ENCODE results near the gene ZDHHC18.

DNA sequence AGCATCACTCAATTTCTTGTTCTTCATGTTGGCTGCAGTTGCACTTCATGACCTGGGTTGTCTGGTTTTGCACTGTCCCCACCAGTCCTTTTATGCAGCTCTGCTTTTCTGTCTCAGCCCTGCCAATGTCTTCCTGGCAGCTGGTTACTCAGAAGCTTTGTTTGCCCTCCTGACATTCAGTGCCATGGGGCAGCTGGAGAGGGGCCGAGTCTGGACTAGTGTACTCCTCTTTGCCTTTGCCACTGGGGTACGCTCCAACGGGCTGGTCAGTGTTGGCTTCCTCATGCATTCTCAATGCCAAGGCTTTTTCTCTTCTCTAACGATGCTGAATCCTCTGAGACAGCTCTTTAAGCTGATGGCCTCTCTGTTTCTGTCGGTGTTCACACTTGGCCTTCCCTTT is 32.1 kb upstream of the ZDHHC18 start:
- TF ChIP-seq JUND (IDR thresholded peaks at IDR 0.05; ENCODE audit: low read length) (no peak), TBP (IDR thresholded peaks at IDR 0.05; ENCODE audit: low read depth, low read length) (no peak), EGR1 (IDR thresholded peaks at IDR 0.05; ENCODE audit: borderline replicate concordance, low read depth, low read length) (no peak), POLR2AphosphoS5 (IDR thresholded peaks at IDR 0.05; ENCODE audit: low read depth, low read length) (no peak), EP300 (IDR thresholded peaks at IDR 0.05; ENCODE audit: borderline replicate concordance in 1 of 2, low read depth in 2 of 2, low read length in 2 of 2) (no peak), POU5F1 (IDR thresholded peaks at IDR 0.05; ENCODE audit: low read depth, low read length) (no peak), SIX5 (IDR thresholded peaks at IDR 0.05; ENCODE audit: low read depth, low read length) (no peak), EZH2 (IDR thresholded peaks at IDR 0.05; ENCODE audit: low read depth, low read length, severe bottlenecking) (no peak), CHD2 (IDR thresholded peaks at IDR 0.05; ENCODE audit: low read length) (no peak), GABPA (IDR thresholded peaks at IDR 0.05; ENCODE audit: borderline replicate concordance, insufficient read depth, low read length) (no peak), SAP30 (IDR thresholded peaks at IDR 0.05; ENCODE audit: insufficient read depth, insufficient replicate concordance, low read length) (no peak), RBBP5 (IDR thresholded peaks at IDR 0.05; ENCODE audit: borderline replicate concordance, low read depth, low read length) (no peak)
- TF ChIP-seq, protein P1, sequence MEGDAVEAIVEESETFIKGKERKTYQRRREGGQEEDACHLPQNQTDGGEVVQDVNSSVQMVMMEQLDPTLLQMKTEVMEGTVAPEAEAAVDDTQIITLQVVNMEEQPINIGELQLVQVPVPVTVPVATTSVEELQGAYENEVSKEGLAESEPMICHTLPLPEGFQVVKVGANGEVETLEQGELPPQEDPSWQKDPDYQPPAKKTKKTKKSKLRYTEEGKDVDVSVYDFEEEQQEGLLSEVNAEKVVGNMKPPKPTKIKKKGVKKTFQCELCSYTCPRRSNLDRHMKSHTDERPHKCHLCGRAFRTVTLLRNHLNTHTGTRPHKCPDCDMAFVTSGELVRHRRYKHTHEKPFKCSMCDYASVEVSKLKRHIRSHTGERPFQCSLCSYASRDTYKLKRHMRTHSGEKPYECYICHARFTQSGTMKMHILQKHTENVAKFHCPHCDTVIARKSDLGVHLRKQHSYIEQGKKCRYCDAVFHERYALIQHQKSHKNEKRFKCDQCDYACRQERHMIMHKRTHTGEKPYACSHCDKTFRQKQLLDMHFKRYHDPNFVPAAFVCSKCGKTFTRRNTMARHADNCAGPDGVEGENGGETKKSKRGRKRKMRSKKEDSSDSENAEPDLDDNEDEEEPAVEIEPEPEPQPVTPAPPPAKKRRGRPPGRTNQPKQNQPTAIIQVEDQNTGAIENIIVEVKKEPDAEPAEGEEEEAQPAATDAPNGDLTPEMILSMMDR (IDR thresholded peaks at IDR 0.05; ENCODE audit: control extremely low read depth in 1 of 3, insufficient read depth in 1 of 3, low read depth in 1 of 3, low read length in 3 of 3): no peak
- TF ChIP-seq, protein P2, sequence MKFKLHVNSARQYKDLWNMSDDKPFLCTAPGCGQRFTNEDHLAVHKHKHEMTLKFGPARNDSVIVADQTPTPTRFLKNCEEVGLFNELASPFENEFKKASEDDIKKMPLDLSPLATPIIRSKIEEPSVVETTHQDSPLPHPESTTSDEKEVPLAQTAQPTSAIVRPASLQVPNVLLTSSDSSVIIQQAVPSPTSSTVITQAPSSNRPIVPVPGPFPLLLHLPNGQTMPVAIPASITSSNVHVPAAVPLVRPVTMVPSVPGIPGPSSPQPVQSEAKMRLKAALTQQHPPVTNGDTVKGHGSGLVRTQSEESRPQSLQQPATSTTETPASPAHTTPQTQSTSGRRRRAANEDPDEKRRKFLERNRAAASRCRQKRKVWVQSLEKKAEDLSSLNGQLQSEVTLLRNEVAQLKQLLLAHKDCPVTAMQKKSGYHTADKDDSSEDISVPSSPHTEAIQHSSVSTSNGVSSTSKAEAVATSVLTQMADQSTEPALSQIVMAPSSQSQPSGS (IDR thresholded peaks at IDR 0.05; ENCODE audit: low read length): no peak

All from H1 (cell line).